22Rv1 (cell line): ENCODE results near the gene STX10.

ENCODE experiments used
- H3K27ac ChIP-seq: fragments of 450-650 bp; 2 replicates; pipeline ENCODE4 v1.5.1; 2017
- ZFX ChIP-seq: fragments of 450-650 bp; IDR thresholded peaks from 2 replicates; pipeline ENCODE4 v1.6.1; 2017; ENCODE audit warnings: antibody characterized with exemption, borderline replicate concordance
- TF ChIP-seq, protein P1 (sequence below): fragments of 450-650 bp; IDR thresholded peaks from 2 replicates; pipeline ENCODE4 v1.5.1; 2017; ENCODE audit warnings: mild to moderate bottlenecking

The STX10 gene

DNA sequence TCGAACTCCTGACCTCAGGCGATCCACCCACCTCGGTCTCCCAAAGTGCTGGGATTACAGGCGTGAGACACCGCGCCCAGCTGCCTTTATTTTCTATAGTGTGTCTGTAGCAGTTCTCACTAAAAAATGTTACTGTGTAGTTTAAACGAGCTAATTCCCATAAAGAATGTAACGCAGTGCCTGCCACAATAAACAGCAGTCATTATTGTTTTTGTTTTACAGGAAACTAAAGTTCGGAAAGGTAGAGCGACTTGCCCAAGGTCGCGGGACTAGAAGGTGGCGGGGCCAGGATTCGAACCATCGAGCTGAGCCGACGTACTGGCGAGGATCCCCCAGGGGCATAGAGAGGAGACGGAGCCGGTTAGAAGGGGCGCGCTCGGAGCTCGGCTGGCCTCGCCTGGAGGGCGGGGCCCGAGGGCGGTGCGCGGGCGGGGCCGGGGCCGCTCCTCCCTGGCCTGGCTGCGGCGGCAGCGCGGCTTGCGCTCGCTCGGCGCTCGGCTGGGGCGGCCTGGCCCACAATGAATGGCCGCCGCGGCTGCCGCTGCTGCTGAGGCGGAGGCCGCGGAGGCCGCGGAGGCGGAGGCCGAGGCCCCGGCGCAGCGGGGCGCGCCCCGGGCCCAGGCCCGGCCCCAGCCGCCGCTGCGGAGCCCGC is 32.3 kb downstream of the STX10 start, which contains the start of gene NACC1:
TSS of gene NACC1 (plus strand) at position 493 of the 652 bp plus-strand sequence. CDS start 16,944 bp downstream, outside the sequence.
- no peak for TF ChIP-seq ZFX
- TF ChIP-seq, protein P1, sequence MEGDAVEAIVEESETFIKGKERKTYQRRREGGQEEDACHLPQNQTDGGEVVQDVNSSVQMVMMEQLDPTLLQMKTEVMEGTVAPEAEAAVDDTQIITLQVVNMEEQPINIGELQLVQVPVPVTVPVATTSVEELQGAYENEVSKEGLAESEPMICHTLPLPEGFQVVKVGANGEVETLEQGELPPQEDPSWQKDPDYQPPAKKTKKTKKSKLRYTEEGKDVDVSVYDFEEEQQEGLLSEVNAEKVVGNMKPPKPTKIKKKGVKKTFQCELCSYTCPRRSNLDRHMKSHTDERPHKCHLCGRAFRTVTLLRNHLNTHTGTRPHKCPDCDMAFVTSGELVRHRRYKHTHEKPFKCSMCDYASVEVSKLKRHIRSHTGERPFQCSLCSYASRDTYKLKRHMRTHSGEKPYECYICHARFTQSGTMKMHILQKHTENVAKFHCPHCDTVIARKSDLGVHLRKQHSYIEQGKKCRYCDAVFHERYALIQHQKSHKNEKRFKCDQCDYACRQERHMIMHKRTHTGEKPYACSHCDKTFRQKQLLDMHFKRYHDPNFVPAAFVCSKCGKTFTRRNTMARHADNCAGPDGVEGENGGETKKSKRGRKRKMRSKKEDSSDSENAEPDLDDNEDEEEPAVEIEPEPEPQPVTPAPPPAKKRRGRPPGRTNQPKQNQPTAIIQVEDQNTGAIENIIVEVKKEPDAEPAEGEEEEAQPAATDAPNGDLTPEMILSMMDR = no peak
- peak within 1 kb of the TSS; percentile 93 for H3K27ac ChIP-seq

DNA sequence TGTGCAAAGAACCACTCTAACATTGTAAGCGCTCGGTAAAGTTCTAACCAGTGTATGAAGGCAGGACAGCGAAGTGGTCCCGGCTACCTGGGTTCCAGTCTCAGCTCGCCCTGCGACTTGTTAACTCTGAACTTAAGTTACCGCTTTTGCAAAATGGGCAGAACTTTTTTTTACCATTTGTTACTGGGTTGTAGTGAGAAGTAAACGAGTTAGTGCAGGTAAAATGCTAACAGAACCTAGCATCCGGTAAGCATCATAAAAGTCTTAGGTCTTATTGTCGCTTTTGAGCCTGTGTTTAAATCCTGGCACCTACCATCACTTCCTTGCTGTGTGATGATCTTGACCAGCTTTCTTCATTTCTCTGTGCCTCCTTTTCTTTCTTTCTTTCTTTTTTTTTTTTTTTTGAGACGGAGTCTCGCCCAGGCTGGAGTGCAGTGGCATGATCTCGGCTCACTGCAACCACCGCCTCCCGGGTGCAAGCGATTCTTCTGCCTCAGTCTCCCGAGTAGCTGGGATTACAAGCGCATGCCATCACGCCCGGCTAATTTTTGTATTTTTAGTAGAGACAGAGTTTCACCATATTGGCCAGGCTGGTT is 32.9 kb downstream of the STX10 start:
- H3K27ac ChIP-seq = peak overlapping the region; percentile 93
- TF ChIP-seq ZFX = no peak
- TF ChIP-seq, protein P1 = no peak

DNA sequence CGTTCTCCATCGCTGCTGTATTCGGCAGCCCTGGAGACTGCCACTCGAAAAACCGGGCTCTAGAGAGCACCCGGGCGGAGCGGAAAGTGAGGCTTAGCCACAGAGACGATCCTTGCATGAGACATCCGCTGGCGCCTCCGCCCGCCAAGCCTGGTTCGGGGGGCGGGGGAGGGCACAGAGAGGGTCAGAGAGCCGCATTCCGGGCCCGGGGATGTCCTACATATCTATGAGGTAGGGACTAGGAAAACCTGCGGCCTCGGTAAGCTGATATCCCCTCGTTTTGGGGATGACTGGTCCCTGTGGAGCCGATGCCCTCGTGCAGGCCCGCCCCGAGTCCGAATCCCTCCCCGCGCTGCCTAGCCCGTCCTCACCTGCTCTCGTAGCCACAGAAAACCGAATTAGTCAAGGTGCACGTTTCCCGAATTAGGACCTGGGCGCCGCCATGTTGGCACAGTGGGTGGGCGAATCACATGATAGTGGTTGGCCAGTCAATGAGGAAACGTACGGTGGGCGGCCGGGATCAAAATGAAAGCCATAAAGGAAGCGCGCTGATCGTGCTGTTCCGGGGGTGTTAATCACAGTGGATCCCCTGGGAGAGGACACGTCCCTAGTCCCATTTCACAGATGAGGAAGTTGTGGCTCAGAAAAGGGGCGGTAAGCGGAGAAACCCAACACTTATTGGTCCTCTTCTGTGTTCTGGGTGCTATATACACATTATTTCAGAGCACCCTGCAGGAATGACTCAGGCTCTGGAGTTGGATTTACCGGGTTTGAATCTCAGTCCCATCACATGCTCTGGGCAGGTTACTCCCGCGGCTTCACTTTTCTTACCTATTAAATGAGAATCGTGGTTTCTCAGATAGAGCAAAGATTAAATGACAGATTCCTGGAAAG is 33.6 kb downstream of the STX10 start, which contains the start of gene TRMT1:
TSS of gene TRMT1 (minus strand) at position 459 of the 894 bp plus-strand sequence. CDS start at position 118, 341 bp downstream.
- peak within 1 kb of the TSS; percentile 93 for H3K27ac ChIP-seq
- TF ChIP-seq, protein P1 = no peak
- TF ChIP-seq ZFX = no peak

DNA sequence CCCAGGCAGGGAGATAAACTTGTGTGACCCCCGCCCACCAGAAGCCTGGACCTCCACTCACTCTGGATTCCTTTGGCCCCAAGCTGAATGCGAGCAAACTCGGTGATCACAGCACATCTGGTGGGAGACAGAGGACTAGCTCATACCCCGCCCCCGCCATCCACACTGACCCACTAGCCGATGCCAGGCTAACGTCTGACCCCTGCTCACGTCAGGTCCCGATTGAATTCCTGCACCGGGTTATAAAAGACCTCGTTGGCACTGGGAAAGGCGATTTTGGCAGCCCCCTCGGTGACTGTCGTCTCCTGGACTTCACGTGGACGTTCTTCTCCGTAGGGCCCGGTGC is 34.3 kb downstream of the STX10 start:
- no peak for TF ChIP-seq ZFX
- TF ChIP-seq, protein P1 = no peak
- H3K27ac ChIP-seq = peak overlapping the region; percentile 93

DNA sequence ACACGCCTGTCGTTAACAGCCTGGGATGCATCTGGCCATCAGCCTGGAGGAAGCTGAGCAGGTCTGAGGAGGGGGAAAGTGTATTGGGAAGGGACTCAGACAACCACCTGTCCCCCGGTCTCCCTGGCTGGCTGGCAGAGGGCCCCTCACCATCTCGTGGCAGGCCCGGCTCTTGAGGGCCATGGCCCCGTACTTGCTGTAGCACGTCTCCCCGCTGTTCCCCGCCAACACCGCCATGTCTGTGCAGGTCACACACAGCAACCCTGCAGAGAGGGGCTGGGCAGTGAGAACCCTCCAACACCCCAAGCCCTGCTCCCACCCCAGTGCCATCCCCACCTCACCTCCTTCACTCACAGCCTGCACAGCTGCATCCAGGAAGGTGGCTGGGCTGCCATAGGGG is 37.6 kb downstream of the STX10 start:
- TF ChIP-seq, protein P1 = no peak
- no peak for TF ChIP-seq ZFX
- H3K27ac ChIP-seq = no peak overlapping the region

DNA sequence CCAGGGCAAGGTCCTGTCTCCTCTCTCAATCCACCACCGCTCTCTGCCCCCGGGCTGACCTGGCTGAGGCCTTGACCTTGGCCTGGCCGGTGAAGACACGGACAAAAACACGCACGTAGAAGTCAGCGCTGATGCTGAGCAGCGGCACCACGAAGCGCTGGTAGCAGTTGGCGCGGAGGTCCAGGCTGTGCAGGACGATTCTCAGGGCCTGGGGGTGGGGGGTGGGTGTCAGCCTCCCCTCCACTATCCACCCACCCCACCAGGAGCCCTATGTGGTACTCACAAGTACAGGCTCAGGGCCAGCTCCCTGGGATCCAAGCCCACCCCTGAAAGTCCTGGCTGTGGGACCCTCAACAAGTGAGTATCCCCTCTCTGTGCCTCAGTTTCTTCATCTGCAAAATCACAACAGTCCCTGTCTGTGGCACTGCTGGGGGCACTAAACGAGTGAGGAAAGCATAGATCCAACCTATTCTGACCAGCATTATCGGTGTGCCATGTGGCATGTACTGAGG is 40.0 kb downstream of the STX10 start:
- no peak overlapping the region for H3K27ac ChIP-seq
- no peak for TF ChIP-seq ZFX
- TF ChIP-seq, protein P1 = no peak
